ENCODE results near the gene CCNK.

DNA sequence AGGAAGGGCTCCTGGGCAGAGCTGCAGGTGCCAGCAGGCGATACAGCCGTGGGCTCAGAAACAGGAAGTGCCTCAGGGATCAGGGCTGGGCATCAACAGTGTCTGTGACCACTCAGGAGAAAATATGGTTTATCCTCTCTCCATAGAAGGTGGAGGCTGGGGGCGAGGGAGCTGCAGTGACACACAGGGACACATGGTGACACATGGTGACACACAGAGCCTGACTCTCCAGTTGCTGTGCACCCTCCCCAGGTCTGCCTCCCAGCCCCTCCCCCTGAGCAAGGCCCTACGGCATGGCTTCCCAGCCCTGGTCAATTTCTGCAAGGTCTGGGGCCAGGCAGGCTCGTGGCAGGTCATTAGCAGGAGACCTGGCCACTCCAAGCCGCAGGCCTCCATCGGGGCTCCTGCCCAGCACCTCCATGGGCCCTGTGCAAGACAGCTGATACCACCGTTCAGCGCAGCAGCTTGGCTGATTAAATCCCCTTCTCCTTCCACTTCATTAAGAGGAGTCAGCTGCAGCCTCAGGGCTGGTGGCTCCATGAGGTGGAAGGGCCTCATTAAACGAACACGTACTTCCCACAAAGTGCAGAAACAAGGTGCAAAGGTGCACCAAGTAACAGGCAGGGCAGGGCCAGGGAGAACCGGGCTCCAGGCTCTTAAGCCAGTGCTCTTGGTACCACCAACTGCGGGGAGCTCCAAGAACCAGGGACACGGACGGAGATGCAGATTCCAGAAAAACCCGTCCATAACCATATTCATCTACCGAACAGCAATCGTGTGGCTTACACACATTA is 60.7 kb downstream of the CCNK start:
- TF ChIP-seq, protein P1, sequence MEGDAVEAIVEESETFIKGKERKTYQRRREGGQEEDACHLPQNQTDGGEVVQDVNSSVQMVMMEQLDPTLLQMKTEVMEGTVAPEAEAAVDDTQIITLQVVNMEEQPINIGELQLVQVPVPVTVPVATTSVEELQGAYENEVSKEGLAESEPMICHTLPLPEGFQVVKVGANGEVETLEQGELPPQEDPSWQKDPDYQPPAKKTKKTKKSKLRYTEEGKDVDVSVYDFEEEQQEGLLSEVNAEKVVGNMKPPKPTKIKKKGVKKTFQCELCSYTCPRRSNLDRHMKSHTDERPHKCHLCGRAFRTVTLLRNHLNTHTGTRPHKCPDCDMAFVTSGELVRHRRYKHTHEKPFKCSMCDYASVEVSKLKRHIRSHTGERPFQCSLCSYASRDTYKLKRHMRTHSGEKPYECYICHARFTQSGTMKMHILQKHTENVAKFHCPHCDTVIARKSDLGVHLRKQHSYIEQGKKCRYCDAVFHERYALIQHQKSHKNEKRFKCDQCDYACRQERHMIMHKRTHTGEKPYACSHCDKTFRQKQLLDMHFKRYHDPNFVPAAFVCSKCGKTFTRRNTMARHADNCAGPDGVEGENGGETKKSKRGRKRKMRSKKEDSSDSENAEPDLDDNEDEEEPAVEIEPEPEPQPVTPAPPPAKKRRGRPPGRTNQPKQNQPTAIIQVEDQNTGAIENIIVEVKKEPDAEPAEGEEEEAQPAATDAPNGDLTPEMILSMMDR (IDR thresholded peaks at IDR 0.05), result no peak
- no peak for TF ChIP-seq POLR2AphosphoS5 (IDR thresholded peaks at IDR 0.05)

Data from transverse colon (tissue), 4 donors.